MM.1S (cell line): ENCODE results near the gene KLRC1.
"Not testable (repeated sequence)": the region's sequence is repeated elsewhere in the genome, so short reads cannot be mapped to it uniquely, and the experiment has no call there.

ENCODE experiments used
- CTCF ChIP-seq: fragments of 300-600 bp; sonication (generic); IDR thresholded peaks from 2 replicates; pipeline ENCODE4 v1.5.1; 2016; ENCODE audit warnings: antibody characterized with exemption, low read length, mixed read lengths
- EZH2 ChIP-seq: fragments of 300-600 bp; sonication (generic); optimal IDR thresholded peaks from 2 replicates; pipeline ENCODE3; 2017; ENCODE audit warnings: low read depth, mild to moderate bottlenecking, antibody characterized with exemption, low read length, mixed read lengths
- EZH2phosphoT487 ChIP-seq: fragments of 300-600 bp; sonication (generic); IDR thresholded peaks from 2 replicates; pipeline ENCODE4 v1.6.1; 2018; ENCODE audit warnings: antibody characterized with exemption, low read length

GRCh38 chr12:10430623-10431022 is 22.6 kb downstream of the KLRC1 start:
- not testable (repeated sequence) for TF ChIP-seq CTCF, EZH2, EZH2phosphoT487
